MM.1S (cell line): ENCODE results near the gene TFRC.

Experiments used
- EZH2 ChIP-seq: fragments of 300-600 bp; sonication (generic); optimal IDR thresholded peaks from 2 replicates; pipeline ENCODE3; 2017; ENCODE audit warnings: low read depth, mild to moderate bottlenecking, antibody characterized with exemption, low read length, mixed read lengths
- EZH2phosphoT487 ChIP-seq: fragments of 300-600 bp; sonication (generic); IDR thresholded peaks from 2 replicates; pipeline ENCODE4 v1.6.1; 2018; ENCODE audit warnings: antibody characterized with exemption, low read length
- TF ChIP-seq, protein P1 (sequence below): fragments of 300-600 bp; sonication (generic); IDR thresholded peaks from 2 replicates; pipeline ENCODE4 v1.5.1; 2016; ENCODE audit warnings: antibody characterized with exemption, low read length, mixed read lengths

DNA sequence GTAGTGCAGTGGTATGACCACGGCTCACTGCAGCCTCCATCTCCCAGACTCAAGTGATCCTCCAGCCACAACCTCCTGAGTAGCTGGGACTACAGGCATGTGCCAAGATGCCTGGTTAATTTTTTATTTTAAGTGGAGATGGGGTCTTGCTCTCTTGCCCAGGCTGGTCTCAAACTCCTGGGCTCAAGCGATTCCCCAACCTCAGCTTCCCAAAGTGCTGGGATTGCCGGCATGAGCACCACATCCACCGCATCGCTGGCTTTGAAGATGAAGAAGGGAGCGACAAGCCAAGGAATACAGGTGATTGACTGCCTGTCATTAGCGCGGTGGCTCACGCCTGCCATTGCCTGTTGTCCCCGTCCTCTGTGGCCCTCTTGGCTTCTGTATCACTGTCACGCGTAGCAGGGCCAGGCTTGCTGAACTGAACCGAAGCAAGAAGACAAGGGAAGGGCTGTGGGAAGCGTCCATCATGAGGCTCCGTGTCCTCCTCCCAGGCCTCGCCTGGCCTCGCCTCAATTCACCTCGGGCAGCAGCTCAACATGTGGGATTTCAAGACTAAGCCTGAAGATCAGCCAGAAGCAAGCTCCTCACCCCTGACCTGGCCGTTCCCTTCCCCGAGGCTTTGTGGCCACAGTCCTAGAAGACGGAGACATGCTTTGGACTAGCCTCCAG, 46.4 kb upstream of the TFRC start:
- TF ChIP-seq, protein P1, sequence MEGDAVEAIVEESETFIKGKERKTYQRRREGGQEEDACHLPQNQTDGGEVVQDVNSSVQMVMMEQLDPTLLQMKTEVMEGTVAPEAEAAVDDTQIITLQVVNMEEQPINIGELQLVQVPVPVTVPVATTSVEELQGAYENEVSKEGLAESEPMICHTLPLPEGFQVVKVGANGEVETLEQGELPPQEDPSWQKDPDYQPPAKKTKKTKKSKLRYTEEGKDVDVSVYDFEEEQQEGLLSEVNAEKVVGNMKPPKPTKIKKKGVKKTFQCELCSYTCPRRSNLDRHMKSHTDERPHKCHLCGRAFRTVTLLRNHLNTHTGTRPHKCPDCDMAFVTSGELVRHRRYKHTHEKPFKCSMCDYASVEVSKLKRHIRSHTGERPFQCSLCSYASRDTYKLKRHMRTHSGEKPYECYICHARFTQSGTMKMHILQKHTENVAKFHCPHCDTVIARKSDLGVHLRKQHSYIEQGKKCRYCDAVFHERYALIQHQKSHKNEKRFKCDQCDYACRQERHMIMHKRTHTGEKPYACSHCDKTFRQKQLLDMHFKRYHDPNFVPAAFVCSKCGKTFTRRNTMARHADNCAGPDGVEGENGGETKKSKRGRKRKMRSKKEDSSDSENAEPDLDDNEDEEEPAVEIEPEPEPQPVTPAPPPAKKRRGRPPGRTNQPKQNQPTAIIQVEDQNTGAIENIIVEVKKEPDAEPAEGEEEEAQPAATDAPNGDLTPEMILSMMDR: no peak
- TF ChIP-seq EZH2phosphoT487 (no peak), EZH2 (no peak)
